IMR-90 (cell line): ENCODE measurements around the gene C3orf18. TPM values are rescaled to one million over a fixed set of nuclear protein-coding genes. Genes with fewer than 3 reads are reported as not detected.

Experiments used
- ATAC-seq: fragments of 200-7000 bp; cut with Tn5 transposase; 2 replicates; pipeline ENCODE4 v1.9.1; 2020; ENCODE audit warnings: low read depth, mild to moderate bottlenecking, moderate library complexity
- BruUV-seq: library from RNA; stranded (reverse); fragments of 400-500 nt; replicated peaks from 2 replicates; lab custom pipeline; 2021; lab: Mats Ljungman, UMichigan
- CTCF ChIA-PET: fragments of 300-600 bp; formaldehyde crosslinking; extraction: SDS; loops from one replicate; lab custom pipeline; 2021; ENCODE audit warnings: antibody characterized with exemption; lab: Yijun Ruan, JAX
- POLR2A ChIA-PET: fragments of 300-600 bp; sonication (Branson Sonifier 250); formaldehyde crosslinking; loops from one replicate; lab custom pipeline; 2022; ENCODE audit warnings: antibody characterized with exemption; ENCODE audit not compliant: unreplicated experiment; lab: Charles Lee
- DNase-seq: peaks from one replicate; pipeline ENCODE4 v3.0.0; 2013
- H2AFZ ChIP-seq: replicated peaks from 2 replicates; pipeline ENCODE3; 2013; ENCODE audit warnings: low read length, mild to moderate bottlenecking; ENCODE audit not compliant: poor library complexity
- H2AK5ac ChIP-seq: 2 replicates; pipeline ENCODE4 v1.6.1; 2013; ENCODE audit warnings: low read depth, low read length, inconsistent platforms
- H2AK9ac ChIP-seq: replicated peaks from 2 replicates; pipeline ENCODE3; 2013; ENCODE audit warnings: mild to moderate bottlenecking, low read depth, low read length, moderate library complexity; ENCODE audit not compliant: poor library complexity
- H2BK120ac ChIP-seq: 2 replicates; pipeline ENCODE4 v1.6.1; 2013; ENCODE audit warnings: low read depth, low read length, inconsistent platforms
- H2BK15ac ChIP-seq: 3 replicates; pipeline ENCODE4 v1.6.1; 2013; ENCODE audit warnings: low read depth, low read length, inconsistent platforms
- H2BK20ac ChIP-seq: 2 replicates; pipeline ENCODE4 v1.6.1; 2013; ENCODE audit warnings: low read depth, mild to moderate bottlenecking, inconsistent platforms, low read length, moderate library complexity
- H2BK5ac ChIP-seq: 2 replicates; pipeline ENCODE4 v1.6.1; 2013; ENCODE audit warnings: mild to moderate bottlenecking, low read depth, low read length, inconsistent platforms; ENCODE audit not compliant: poor library complexity, severe bottlenecking
- H3K14ac ChIP-seq: replicated peaks from 2 replicates; pipeline ENCODE4 v1.6.1; 2013; ENCODE audit warnings: low read depth, low read length, inconsistent platforms
- H3K18ac ChIP-seq: 2 replicates; pipeline ENCODE4 v1.6.1; 2013; ENCODE audit warnings: low read depth, low read length, control low read depth
- H3K23ac ChIP-seq: 2 replicates; pipeline ENCODE4 v1.6.1; 2013; ENCODE audit warnings: low read depth, low read length, inconsistent platforms
- H3K27ac ChIP-seq: 2 replicates; pipeline ENCODE4 v1.5.1; 2013; ENCODE audit warnings: mild to moderate bottlenecking, control low read depth, low read length; ENCODE audit not compliant: insufficient read depth
- H3K27me3 ChIP-seq: 2 replicates; pipeline ENCODE4 v1.6.1; 2013; ENCODE audit warnings: low read length; ENCODE audit not compliant: control insufficient read depth, insufficient read depth
- H3K36me3 ChIP-seq: 2 replicates; pipeline ENCODE4 v1.6.1; 2013; ENCODE audit warnings: low read length, mixed read lengths; ENCODE audit not compliant: control insufficient read depth, insufficient read depth
- H3K4ac ChIP-seq: 2 replicates; pipeline ENCODE4 v1.6.1; 2013; ENCODE audit warnings: low read depth, low read length, inconsistent platforms
- H3K4me1 ChIP-seq: 2 replicates; pipeline ENCODE4 v1.6.1; 2013; ENCODE audit warnings: low read length, mixed read lengths; ENCODE audit not compliant: control insufficient read depth, insufficient read depth
- H3K4me2 ChIP-seq: 2 replicates; pipeline ENCODE4 v1.6.1; 2013; ENCODE audit warnings: low read depth, mild to moderate bottlenecking, control low read depth, low read length, moderate library complexity
- H3K4me3 ChIP-seq: 2 replicates; pipeline ENCODE4 v1.5.1; 2013; ENCODE audit warnings: low read depth, mild to moderate bottlenecking, control low read depth, low read length, moderate library complexity; ENCODE audit not compliant: insufficient read depth
- H3K56ac ChIP-seq: 2 replicates; pipeline ENCODE4 v1.6.1; 2013; ENCODE audit warnings: low read length, inconsistent platforms; ENCODE audit not compliant: insufficient read depth; ENCODE audit errors: extremely low read depth
- H3K79me1 ChIP-seq, 2 experiments: 2 replicates each; pipeline ENCODE4 v1.6.1; 2013; ENCODE audit warnings: low read length in 2 of 2, inconsistent platforms in 1 of 2, low read depth in 1 of 2
- H3K9ac ChIP-seq: 2 replicates; pipeline ENCODE4 v1.6.1; 2013; ENCODE audit warnings: low read depth, low read length, control low read depth
- H3K9me1 ChIP-seq: 2 replicates; pipeline ENCODE4 v1.6.1; 2013; ENCODE audit warnings: low read length, inconsistent platforms; ENCODE audit not compliant: insufficient read depth
- H3K9me3 ChIP-seq: 2 replicates; pipeline ENCODE4 v1.6.1; 2013; ENCODE audit warnings: low read length; ENCODE audit not compliant: control insufficient read depth, insufficient read depth
- H4K20me1 ChIP-seq: 2 replicates; pipeline ENCODE4 v1.6.1; 2013; ENCODE audit warnings: low read length, inconsistent platforms; ENCODE audit not compliant: insufficient read depth
- H4K5ac ChIP-seq: 2 replicates; pipeline ENCODE4 v1.6.1; 2013; ENCODE audit warnings: mild to moderate bottlenecking, low read depth, low read length, control low read depth
- H4K8ac ChIP-seq, 2 experiments: 2 replicates each; pipeline ENCODE4 v1.6.1; 2013; ENCODE audit warnings: low read depth in 2 of 2, low read length in 2 of 2, control low read depth in 1 of 2, inconsistent platforms in 1 of 2
- H4K91ac ChIP-seq: 2 replicates; pipeline ENCODE4 v1.6.1; 2013; ENCODE audit warnings: low read depth, low read length, inconsistent platforms; ENCODE audit not compliant: insufficient read depth
- BHLHE40 ChIP-seq: fragments of 150-350 bp; IDR thresholded peaks from 2 replicates; pipeline ENCODE4 v1.6.1; 2016; ENCODE audit warnings: mild to moderate bottlenecking, low read depth, low read length
- CEBPB ChIP-seq: IDR thresholded peaks from 2 replicates; pipeline ENCODE4 v1.6.1; 2012; ENCODE audit warnings: low read depth, low read length, improper control_type of control experiment
- CHD1 ChIP-seq: IDR thresholded peaks from 2 replicates; pipeline ENCODE4 v1.6.1; 2012; ENCODE audit warnings: low read depth, low read length, improper control_type of control experiment
- ELK1 ChIP-seq: fragments of 150-350 bp; IDR thresholded peaks from 2 replicates; pipeline ENCODE4 v1.6.1; 2016; ENCODE audit warnings: low read depth, mild to moderate bottlenecking, low read length, moderate library complexity, borderline replicate concordance
- FOS ChIP-seq: fragments of 150-350 bp; IDR thresholded peaks from 2 replicates; pipeline ENCODE4 v1.6.1; 2016; ENCODE audit warnings: low read depth, low read length
- MAFK ChIP-seq: IDR thresholded peaks from 2 replicates; pipeline ENCODE4 v1.6.1; 2012; ENCODE audit warnings: low read depth, low read length, improper control_type of control experiment
- MAZ ChIP-seq: IDR thresholded peaks from 2 replicates; pipeline ENCODE4 v1.6.1; 2012; ENCODE audit warnings: low read depth, mild to moderate bottlenecking, low read length, improper control_type of control experiment, moderate library complexity, borderline replicate concordance
- MXI1 ChIP-seq: IDR thresholded peaks from 2 replicates; pipeline ENCODE4 v1.6.1; 2012; ENCODE audit warnings: low read depth, mild to moderate bottlenecking, low read length, moderate library complexity, borderline replicate concordance
- NFE2L2 ChIP-seq: fragments of 150-350 bp; IDR thresholded peaks from 2 replicates; pipeline ENCODE4 v1.6.1; 2016; ENCODE audit warnings: low read depth, mild to moderate bottlenecking, low read length
- POLR2A ChIP-seq: IDR thresholded peaks from 2 replicates; pipeline ENCODE4 v1.6.1; 2012; ENCODE audit warnings: mild to moderate bottlenecking, low read depth, low read length
- RAD21 ChIP-seq: IDR thresholded peaks from 2 replicates; pipeline ENCODE4 v1.6.1; 2012; ENCODE audit warnings: low read length, improper control_type of control experiment
- RCOR1 ChIP-seq: IDR thresholded peaks from 2 replicates; pipeline ENCODE4 v1.6.1; 2012; ENCODE audit warnings: mild to moderate bottlenecking, low read length, improper control_type of control experiment; ENCODE audit not compliant: insufficient replicate concordance
- RFX5 ChIP-seq: IDR thresholded peaks from 2 replicates; pipeline ENCODE4 v1.8.0; 2012; ENCODE audit warnings: low read depth, mild to moderate bottlenecking, low read length, moderate library complexity
- SMC3 ChIP-seq: fragments of 150-350 bp; IDR thresholded peaks from 2 replicates; pipeline ENCODE4 v1.6.1; 2016; ENCODE audit warnings: low read depth, mild to moderate bottlenecking, antibody characterized with exemption, low read length, moderate library complexity
- USF2 ChIP-seq: fragments of 150-350 bp; IDR thresholded peaks from 2 replicates; pipeline ENCODE4 v1.6.1; 2017; ENCODE audit warnings: mild to moderate bottlenecking, antibody characterized with exemption, low read length, low read depth
- WGBS, 2 experiments: methylation state at CpG; one replicate each; pipeline versions ENCODE4 v1.1.5 to v1.1.7; 2013; ENCODE audit warnings: missing lambda C conversion rate in 2 of 2; ENCODE audit not compliant: insufficient read length in 1 of 2; ENCODE audit errors: extremely low coverage in 2 of 2; 5-methylcytosine and 5-hydroxymethylcytosine counted together
- dilution Hi-C: fragments of 300-500 bp; cut with HindIII; formaldehyde crosslinking; loops from one replicate; pipeline ENCODE4 v1.14.3; 2018; ENCODE audit warnings: low sequenced_read_pairs; ENCODE audit not compliant: unreplicated experiment
- in situ Hi-C: fragments of 300-500 bp; cut with MboI; formaldehyde crosslinking; loops from 3 replicates; pipeline ENCODE4 v1.14.3; 2019; ENCODE audit warnings: low sequenced_read_pairs, inconsistent platforms, mixed read lengths
- intact Hi-C: fragments of 100-400 bp; cut with micrococcal nuclease; formaldehyde crosslinking; loops from 2 replicates; pipeline ENCODE4 v1.10.0; 2022
- polyA plus RNA-seq, 3 experiments: library from polyadenylated mRNA; depleted of rRNA; stranded (reverse); fragments of >200 nt; gene quantifications; 2 replicates each; pipeline ENCODE4 v1.2.3, GENCODE V29; 2012; ENCODE audit warnings: low replicate concordance in 1 of 3
- total RNA-seq: library from RNA; depleted of rRNA; stranded (reverse); fragments of >200 nt; gene quantifications from 2 replicates; pipeline ENCODE4 v1.2.3, GENCODE V29; 2012
- TF ChIP-seq, protein P1 (sequence below): conservative IDR thresholded peaks from 2 replicates; pipeline ENCODE4 v1.5.1; 2012; ENCODE audit warnings: mild to moderate bottlenecking, low read depth, low read length, improper control_type of control experiment

The C3orf18 gene
- total and polyA plus RNA-seq, 2 of the 4 experiments (the other 2 are of a cell fraction), result 6.8 to 10.6 TPM

DNA sequence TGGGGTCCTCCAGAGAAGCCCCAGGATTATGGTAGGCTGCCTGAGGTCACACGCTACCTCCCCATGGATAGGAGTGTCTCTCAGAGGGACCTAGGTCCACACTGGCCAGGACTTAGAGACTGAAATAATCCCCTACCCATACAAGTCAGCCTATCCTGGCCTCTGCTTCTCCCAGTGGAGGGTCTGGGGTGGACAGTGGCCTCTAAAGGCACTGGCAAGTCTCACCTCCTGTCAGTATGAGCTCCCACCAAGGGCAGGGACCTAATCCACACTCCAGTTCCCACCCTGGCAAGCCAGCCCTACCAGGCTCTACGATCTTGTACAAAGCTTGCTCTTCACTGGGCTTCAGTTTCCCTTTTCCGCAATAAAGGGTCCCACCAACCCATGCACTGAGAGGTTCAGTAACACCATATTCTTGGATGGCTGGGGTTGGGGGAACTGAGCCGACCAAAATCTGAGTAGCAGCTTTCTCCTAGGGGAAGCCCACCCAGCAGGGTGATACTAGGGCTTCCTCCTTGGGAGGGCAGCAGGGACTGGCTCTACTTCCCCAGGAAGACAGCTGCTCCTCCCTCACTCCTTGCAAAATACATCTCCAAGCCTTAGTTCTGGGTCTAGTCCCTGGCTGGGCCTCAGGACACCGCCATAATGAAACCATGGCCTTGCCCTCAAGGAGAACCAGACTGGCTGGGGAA is 41.7 kb upstream of the C3orf18 start:
- Histone ChIP-seq H2AK5ac (no peak overlapping the region), H3K27me3 (no peaks in the 10 kb centered on the region), H3K27ac (no peak overlapping the region), H3K79me1 (peaks cover 13% of the 10 kb centered on the region in 2 experiments; a peak in 3 of 4 replicates), H2BK120ac (no peak overlapping the region), H3K9ac (no peak overlapping the region), H3K4me1 (peaks cover 4% of the 10 kb centered on the region), H3K4ac (no peak overlapping the region), H3K9me3 (no peaks in the 10 kb centered on the region), H3K14ac (no peak overlapping the region), H2BK15ac (no peak overlapping the region), H2AFZ (no peak overlapping the region), H3K4me3 (no peak overlapping the region), H4K8ac (no peak overlapping the region), H2AK9ac (peak overlapping the region; percentile 34), H4K5ac (no peak overlapping the region), H4K91ac (no peak overlapping the region), H4K20me1 (no peaks in the 10 kb centered on the region), H3K23ac (no peak overlapping the region), H3K18ac (no peak overlapping the region), H3K56ac (no peak overlapping the region), H2BK20ac (no peak overlapping the region), H3K36me3 (peaks cover 27% of the 10 kb centered on the region; the same call in 1 of the 2 replicates), H3K9me1 (peaks cover 12% of the 10 kb centered on the region), H2BK5ac (no peak overlapping the region), H3K4me2 (no peak overlapping the region)
- no TSS peak for BruUV-seq
- TF ChIP-seq CHD1 (no peak), ELK1 (no peak), POLR2A (no peak), RAD21 (no peak), NFE2L2 (no peak), USF2 (no peak), BHLHE40 (no peak), MAZ (no peak), CEBPB (no peak), MAFK (no peak), FOS (no peak), SMC3 (no peak), RFX5 (no peak), MXI1 (no peak), RCOR1 (no peak)
- TF ChIP-seq, protein P1, sequence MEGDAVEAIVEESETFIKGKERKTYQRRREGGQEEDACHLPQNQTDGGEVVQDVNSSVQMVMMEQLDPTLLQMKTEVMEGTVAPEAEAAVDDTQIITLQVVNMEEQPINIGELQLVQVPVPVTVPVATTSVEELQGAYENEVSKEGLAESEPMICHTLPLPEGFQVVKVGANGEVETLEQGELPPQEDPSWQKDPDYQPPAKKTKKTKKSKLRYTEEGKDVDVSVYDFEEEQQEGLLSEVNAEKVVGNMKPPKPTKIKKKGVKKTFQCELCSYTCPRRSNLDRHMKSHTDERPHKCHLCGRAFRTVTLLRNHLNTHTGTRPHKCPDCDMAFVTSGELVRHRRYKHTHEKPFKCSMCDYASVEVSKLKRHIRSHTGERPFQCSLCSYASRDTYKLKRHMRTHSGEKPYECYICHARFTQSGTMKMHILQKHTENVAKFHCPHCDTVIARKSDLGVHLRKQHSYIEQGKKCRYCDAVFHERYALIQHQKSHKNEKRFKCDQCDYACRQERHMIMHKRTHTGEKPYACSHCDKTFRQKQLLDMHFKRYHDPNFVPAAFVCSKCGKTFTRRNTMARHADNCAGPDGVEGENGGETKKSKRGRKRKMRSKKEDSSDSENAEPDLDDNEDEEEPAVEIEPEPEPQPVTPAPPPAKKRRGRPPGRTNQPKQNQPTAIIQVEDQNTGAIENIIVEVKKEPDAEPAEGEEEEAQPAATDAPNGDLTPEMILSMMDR, result no peak
- dilution Hi-C loops (no loop called here), intact Hi-C loops (no loop called here), in situ Hi-C loops (loop anchor here (25.0 kb wide), 1 partner anchor 1078 kb away; no protein-coding TSS in a partner anchor)
- ChIA-PET CTCF (interaction anchor here (1.5 kb wide), 1 partner anchor 37 kb away, joined by 5 read pairs; no protein-coding TSS in a partner anchor), POLR2A (no interaction called here)
- no CpG with 5 or more reads among the region's 5 CpGs for WGBS, 2 experiments
- DNase-seq (no peak), ATAC-seq (no peak)
